GM06990 (cell line): ENCODE measurements around the gene FGF5.

Source experiments
- DNase-seq: peaks from one replicate; pipeline ENCODE4 v3.0.0-alpha.2; 2011; ENCODE audit not compliant: insufficient read length; ENCODE audit errors: extremely low read depth
- H3K27me3 ChIP-seq: replicated peaks from 2 replicates; pipeline ENCODE4 v1.6.0; 2011; ENCODE audit warnings: low read length; ENCODE audit not compliant: control insufficient read depth, insufficient read depth
- H3K36me3 ChIP-seq: 2 replicates; pipeline ENCODE4 v1.5.1; 2011; ENCODE audit warnings: low read length; ENCODE audit not compliant: control insufficient read depth, insufficient read depth
- H3K4me3 ChIP-seq: replicated peaks from 2 replicates; pipeline ENCODE4 v1.5.1; 2011; ENCODE audit warnings: low read depth, mild to moderate bottlenecking, control low read depth, low read length
- TF ChIP-seq, protein P1 (sequence below): IDR thresholded peaks from 2 replicates; pipeline ENCODE4 v1.5.1; 2011; ENCODE audit warnings: low read length, control low read depth, mild to moderate bottlenecking, inconsistent platforms; ENCODE audit not compliant: insufficient read depth, poor library complexity, severe bottlenecking

Gene FGF5

GRCh38 chr4:80232707-80233370 is 33.6 kb upstream of the FGF5 start:
- Histone ChIP-seq H3K4me3 (no peak overlapping the region), H3K36me3 (no peaks in the 10 kb centered on the region), H3K27me3 (no peaks in the 10 kb centered on the region)
- DNase-seq: no peak
- TF ChIP-seq, protein P1, sequence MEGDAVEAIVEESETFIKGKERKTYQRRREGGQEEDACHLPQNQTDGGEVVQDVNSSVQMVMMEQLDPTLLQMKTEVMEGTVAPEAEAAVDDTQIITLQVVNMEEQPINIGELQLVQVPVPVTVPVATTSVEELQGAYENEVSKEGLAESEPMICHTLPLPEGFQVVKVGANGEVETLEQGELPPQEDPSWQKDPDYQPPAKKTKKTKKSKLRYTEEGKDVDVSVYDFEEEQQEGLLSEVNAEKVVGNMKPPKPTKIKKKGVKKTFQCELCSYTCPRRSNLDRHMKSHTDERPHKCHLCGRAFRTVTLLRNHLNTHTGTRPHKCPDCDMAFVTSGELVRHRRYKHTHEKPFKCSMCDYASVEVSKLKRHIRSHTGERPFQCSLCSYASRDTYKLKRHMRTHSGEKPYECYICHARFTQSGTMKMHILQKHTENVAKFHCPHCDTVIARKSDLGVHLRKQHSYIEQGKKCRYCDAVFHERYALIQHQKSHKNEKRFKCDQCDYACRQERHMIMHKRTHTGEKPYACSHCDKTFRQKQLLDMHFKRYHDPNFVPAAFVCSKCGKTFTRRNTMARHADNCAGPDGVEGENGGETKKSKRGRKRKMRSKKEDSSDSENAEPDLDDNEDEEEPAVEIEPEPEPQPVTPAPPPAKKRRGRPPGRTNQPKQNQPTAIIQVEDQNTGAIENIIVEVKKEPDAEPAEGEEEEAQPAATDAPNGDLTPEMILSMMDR: no peak

DNA sequence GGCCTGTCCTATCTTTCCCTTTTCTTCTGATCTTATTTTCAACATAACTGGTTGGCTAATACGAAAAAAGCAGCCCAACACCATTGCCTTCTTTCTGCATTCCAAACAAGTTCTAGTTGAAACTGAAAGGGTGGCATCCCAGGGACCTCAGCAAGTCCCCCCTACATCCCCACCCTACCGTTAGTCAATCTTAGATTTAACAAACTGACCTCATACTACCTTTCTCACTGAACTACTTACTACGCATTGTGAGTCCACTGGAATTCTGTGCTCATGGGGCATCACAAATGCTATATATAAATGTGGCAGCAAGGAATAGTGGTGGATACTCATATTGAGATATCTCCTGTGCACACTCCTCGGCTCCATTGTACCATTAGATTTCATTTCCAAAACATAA is 33.1 kb upstream of the FGF5 start:
- Histone ChIP-seq H3K27me3 (no peaks in the 10 kb centered on the region), H3K36me3 (no peaks in the 10 kb centered on the region), H3K4me3 (no peak overlapping the region)
- no peak for DNase-seq
- TF ChIP-seq, protein P1: no peak

GRCh38 chr4:80235451-80235850 is 31.0 kb upstream of the FGF5 start:
- Histone ChIP-seq H3K27me3 (no peaks in the 10 kb centered on the region), H3K36me3 (no peaks in the 10 kb centered on the region), H3K4me3 (no peak overlapping the region)
- TF ChIP-seq, protein P1: no peak
- DNase-seq: no peak

DNA sequence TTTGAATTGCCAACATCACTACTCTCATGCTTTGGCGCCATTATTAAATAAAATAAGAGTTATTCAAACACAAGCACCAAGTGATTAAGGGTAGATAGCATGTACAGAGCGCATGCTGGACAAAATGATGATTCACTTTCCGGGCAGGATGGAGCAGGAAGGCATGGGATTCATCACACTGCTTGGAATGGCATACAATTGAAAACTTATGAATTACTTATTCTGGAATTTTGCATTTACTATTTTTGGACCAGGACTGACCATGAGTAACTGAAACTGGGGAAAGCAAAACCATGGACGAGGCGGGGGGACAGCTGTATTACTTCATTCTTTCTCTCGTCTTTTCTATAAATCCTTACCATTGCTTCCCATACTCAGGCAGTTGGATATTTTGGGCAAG is 28.5 kb upstream of the FGF5 start:
- TF ChIP-seq, protein P1: no peak
- DNase-seq: no peak
- Histone ChIP-seq H3K36me3 (no peaks in the 10 kb centered on the region), H3K27me3 (no peaks in the 10 kb centered on the region), H3K4me3 (no peak overlapping the region)

- no peaks in the 10 kb centered on the region for H3K36me3 ChIP-seq
- TF ChIP-seq, protein P1: no peak
- DNase-seq: no peak
- no peaks in the 10 kb centered on the region for H3K27me3 ChIP-seq
- H3K4me3 ChIP-seq: no peak overlapping the region
These were observed 26.8 kb upstream of the FGF5 start for GRCh38 chr4:80239480-80240150.
